Muscle layer of colon (tissue), 2 donors: ENCODE results near the gene DIO3.
"Not testable (repeated sequence)": the region's sequence is repeated elsewhere in the genome, so short reads cannot be mapped to it uniquely, and the experiment has no call there.

Experiments
- H3K27ac ChIP-seq: one replicate; pipeline ENCODE4 v1.7.0; 2013; ENCODE audit warnings: low read depth, mild to moderate bottlenecking, low read length, moderate library complexity
- H3K27me3 ChIP-seq, 2 donors: one replicate each; pipeline ENCODE4 v1.7.0; 2013; ENCODE audit warnings: low read length in 2 of 2, mild to moderate bottlenecking in 2 of 2; ENCODE audit not compliant: insufficient read depth in 2 of 2, control insufficient read depth in 1 of 2
- H3K36me3 ChIP-seq: one replicate; pipeline ENCODE4 v1.7.0; 2013; ENCODE audit warnings: mild to moderate bottlenecking, low read length; ENCODE audit not compliant: insufficient read depth
- H3K4me1 ChIP-seq: one replicate; pipeline ENCODE4 v1.7.0; 2013; ENCODE audit warnings: mild to moderate bottlenecking, low read length; ENCODE audit not compliant: insufficient read depth
- H3K4me3 ChIP-seq, 2 donors: one replicate each; pipeline ENCODE4 v1.7.0; 2013; ENCODE audit warnings: low read length in 2 of 2, low read depth in 1 of 2, mild to moderate bottlenecking in 1 of 2, moderate library complexity in 1 of 2
- H3K9ac ChIP-seq: one replicate; pipeline ENCODE4 v1.7.0; 2013; ENCODE audit warnings: low read length
- H3K9me3 ChIP-seq: one replicate; pipeline ENCODE4 v1.7.0; 2013; ENCODE audit warnings: mild to moderate bottlenecking, low read length
- donor health status: abdominal sarcoma.
- donor health status: Adenocarcinoma of cecum.

Gene DIO3

GRCh38 chr14:101554991-101555668 is 6.2 kb upstream of the DIO3 start:
- Histone ChIP-seq H3K4me3 (no peak overlapping the region), H3K9me3 (no peaks in the 10 kb centered on the region), H3K4me1 (no peaks in the 10 kb centered on the region), H3K36me3 (no peaks in the 10 kb centered on the region), H3K27me3 (peaks cover 0 to 17% of the 10 kb centered on the region in 2 donors), H3K9ac (no peak overlapping the region), H3K27ac (no peak overlapping the region)

- not testable (repeated sequence) for H3K27ac ChIP-seq, H3K4me1 ChIP-seq
- H3K27me3 ChIP-seq, result peaks cover 0 to 17% of the 10 kb centered on the region in 2 donors
Observed at GRCh38 chr14:101555669-101556043, 5.6 kb upstream of the DIO3 start.

GRCh38 chr14:101556131-101556530 is 5.2 kb upstream of the DIO3 start:
- Histone ChIP-seq H3K4me3 (no peak overlapping the region), H3K27ac (no peak overlapping the region), H3K36me3 (no peaks in the 10 kb centered on the region), H3K4me1 (no peaks in the 10 kb centered on the region), H3K27me3 (peaks cover 0 to 17% of the 10 kb centered on the region in 2 donors), H3K9ac (no peak overlapping the region), H3K9me3 (no peaks in the 10 kb centered on the region)

More at GRCh38 chr14:101555669-101556043, 5.6 kb upstream of the DIO3 start:
- not testable (repeated sequence) for H3K9ac ChIP-seq, H3K4me3 ChIP-seq, H3K36me3 ChIP-seq, H3K9me3 ChIP-seq

GRCh38 chr14:101556566-101557320 is 4.6 kb upstream of the DIO3 start:
- H3K27ac ChIP-seq, result no peak overlapping the region
- H3K9ac ChIP-seq, result no peak overlapping the region
- H3K4me1 ChIP-seq, result no peaks in the 10 kb centered on the region
- no peaks in the 10 kb centered on the region for H3K36me3 ChIP-seq
- peaks cover under 1 to 23% of the 10 kb centered on the region in 2 donors for H3K27me3 ChIP-seq
- no peak overlapping the region for H3K4me3 ChIP-seq
- peaks cover 3% of the 10 kb centered on the region for H3K9me3 ChIP-seq

- H3K4me1 ChIP-seq, result no peaks in the 10 kb centered on the region
Observed at GRCh38 chr14:101557321-101557695, 4.0 kb upstream of the DIO3 start.

GRCh38 chr14:101557811-101558738 is 3.2 kb upstream of the DIO3 start:
- H3K4me3 ChIP-seq, result no peak overlapping the region
- H3K36me3 ChIP-seq, result no peaks in the 10 kb centered on the region
- H3K27me3 ChIP-seq, result peaks cover 14 to 37% of the 10 kb centered on the region in 2 donors
- H3K27ac ChIP-seq, result no peak overlapping the region
- H3K9me3 ChIP-seq, result peaks cover 10% of the 10 kb centered on the region
- H3K4me1 ChIP-seq, result no peaks in the 10 kb centered on the region
- H3K9ac ChIP-seq, result no peak overlapping the region

More at GRCh38 chr14:101557321-101557695, 4.0 kb upstream of the DIO3 start:
- no peak overlapping the region for H3K9ac ChIP-seq
- no peak overlapping the region for H3K4me3 ChIP-seq
- H3K27me3 ChIP-seq, result peaks cover 6 to 29% of the 10 kb centered on the region in 2 donors
- H3K36me3 ChIP-seq, result no peaks in the 10 kb centered on the region
- no peak overlapping the region for H3K27ac ChIP-seq
- H3K9me3 ChIP-seq, result peaks cover 7% of the 10 kb centered on the region

GRCh38 chr14:101558739-101559240 is 2.5 kb upstream of the DIO3 start:
- peaks cover 10% of the 10 kb centered on the region for H3K9me3 ChIP-seq
- H3K27me3 ChIP-seq, result peaks cover 17 to 44% of the 10 kb centered on the region in 2 donors
- no peak overlapping the region for H3K27ac ChIP-seq
- no peak overlapping the region for H3K9ac ChIP-seq
- no peaks in the 10 kb centered on the region for H3K36me3 ChIP-seq
- H3K4me1 ChIP-seq, result no peaks in the 10 kb centered on the region
- H3K4me3 ChIP-seq, result peak overlapping the region in 1 of 2 donors; percentile 1

- Histone ChIP-seq H3K9ac (no peak overlapping the region), H3K36me3 (no peaks in the 10 kb centered on the region), H3K27me3 (peaks cover 21 to 48% of the 10 kb centered on the region in 2 donors), H3K27ac (no peak overlapping the region), H3K4me3 (peak overlapping the region in 1 of 2 donors; percentile 1), H3K4me1 (no peaks in the 10 kb centered on the region), H3K9me3 (peaks cover 10% of the 10 kb centered on the region)
Observed at GRCh38 chr14:101559250-101559623, 2.1 kb upstream of the DIO3 start.

- Histone ChIP-seq H3K9me3 (peaks cover 10% of the 10 kb centered on the region), H3K9ac (no peak overlapping the region), H3K27ac (peak overlapping the region; percentile 44), H3K27me3 (peaks cover 23 to 55% of the 10 kb centered on the region in 2 donors), H3K4me1 (no peaks in the 10 kb centered on the region), H3K4me3 (peak overlapping the region; percentile 41 to 52), H3K36me3 (no peaks in the 10 kb centered on the region)
Observed at GRCh38 chr14:101559624-101560533, 1.4 kb upstream of the DIO3 start.

GRCh38 chr14:101560534-101561113 is 671 bp upstream of the DIO3 start:
- Histone ChIP-seq H3K4me3 (no peak overlapping the region), H3K9ac (no peak overlapping the region), H3K27ac (no peak overlapping the region), H3K36me3 (no peaks in the 10 kb centered on the region), H3K4me1 (no peaks in the 10 kb centered on the region), H3K9me3 (peaks cover 10% of the 10 kb centered on the region), H3K27me3 (peaks cover 29 to 62% of the 10 kb centered on the region in 2 donors)
